Keratinocyte (primary cell): Measurements from ENCODE around the gene SPPL2B. TPM values are rescaled to one million over a fixed set of nuclear protein-coding genes. Genes with fewer than 3 reads are reported as not detected.

ENCODE experiments used
- DNase-seq: peaks from one replicate; pipeline ENCODE4 v3.0.0-alpha.2; 2011; ENCODE audit warnings: low read depth, missing footprints, low spot score
- FAIRE-seq: peaks from 2 replicates; lab custom pipeline; 2011; peaks lifted over from hg19 to GRCh38; lab: Jason Lieb, UNC
- H2AFZ ChIP-seq: 2 replicates; pipeline ENCODE4 v1.6.0; 2012; ENCODE audit warnings: low read length, control low read depth, inconsistent platforms; ENCODE audit not compliant: control insufficient read depth
- H3K27ac ChIP-seq: 2 replicates; pipeline ENCODE4 v1.5.1; 2011; ENCODE audit warnings: low read length; ENCODE audit not compliant: control insufficient read depth, insufficient read depth
- H3K27me3 ChIP-seq: 3 replicates; pipeline ENCODE4 v1.6.0; 2011; ENCODE audit warnings: low read length; ENCODE audit not compliant: control insufficient read depth, insufficient read depth; ENCODE audit errors: extremely low read depth
- H3K36me3 ChIP-seq, 2 experiments: 2 replicates in 1 of 2; 3 replicates in 1 of 2; pipeline ENCODE4 v1.5.1; 2011; ENCODE audit warnings: low read length in 2 of 2, mild to moderate bottlenecking in 1 of 2; ENCODE audit not compliant: control insufficient read depth in 2 of 2, insufficient read depth in 2 of 2; ENCODE audit errors: extremely low read depth in 1 of 2
- H3K4me1 ChIP-seq: 3 replicates; pipeline ENCODE4 v1.5.1; 2011; ENCODE audit warnings: low read length; ENCODE audit not compliant: control insufficient read depth, insufficient read depth; ENCODE audit errors: extremely low read depth
- H3K4me2 ChIP-seq: 3 replicates; pipeline ENCODE4 v1.6.0; 2011; ENCODE audit warnings: low read depth, low read length; ENCODE audit not compliant: control insufficient read depth, insufficient read depth; ENCODE audit errors: extremely low read depth
- H3K4me3 ChIP-seq, 3 experiments: fragments of 200-600 bp in 1 of 3; sonication (generic) in 1 of 3; 2 replicates in 2 of 3; 3 replicates in 1 of 3; pipeline ENCODE4 v1.5.1; 2011 to 2016; ENCODE audit warnings: low read length in 3 of 3, mild to moderate bottlenecking in 3 of 3, control low read depth in 2 of 3, inconsistent platforms in 1 of 3, low read depth in 1 of 3, mixed read lengths in 1 of 3, mixed run types in 1 of 3, moderate library complexity in 1 of 3; ENCODE audit not compliant: control insufficient read depth in 2 of 3, insufficient read depth in 2 of 3; ENCODE audit errors: extremely low read depth in 1 of 3
- H3K79me2 ChIP-seq: 2 replicates; pipeline ENCODE4 v1.6.0; 2012; ENCODE audit warnings: low read length; ENCODE audit not compliant: control insufficient read depth, insufficient read depth
- H3K9ac ChIP-seq: 3 replicates; pipeline ENCODE4 v1.6.0; 2011; ENCODE audit warnings: low read length; ENCODE audit not compliant: control insufficient read depth, insufficient read depth; ENCODE audit errors: extremely low read depth
- H3K9me1 ChIP-seq: 3 replicates; pipeline ENCODE4 v1.6.0; 2011; ENCODE audit warnings: low read length; ENCODE audit not compliant: control insufficient read depth, insufficient read depth; ENCODE audit errors: extremely low read depth
- H3K9me3 ChIP-seq: 2 replicates; pipeline ENCODE4 v1.5.1; 2012; ENCODE audit warnings: low read depth, low read length; ENCODE audit not compliant: control insufficient read depth
- H4K20me1 ChIP-seq: 3 replicates; pipeline ENCODE4 v1.6.0; 2011; ENCODE audit warnings: low read length; ENCODE audit not compliant: control insufficient read depth, insufficient read depth; ENCODE audit errors: extremely low read depth
- CTCF ChIP-seq, 3 experiments: IDR thresholded peaks in 1 of 3; conservative IDR thresholded peaks in 1 of 3; optimal IDR thresholded peaks in 1 of 3; 2 replicates in 2 of 3; 3 replicates in 1 of 3; pipeline versions ENCODE3 to v1.5.1; 2011; ENCODE audit warnings: low read length in 3 of 3, mild to moderate bottlenecking in 3 of 3, moderate library complexity in 2 of 3, control low read depth in 1 of 3, inconsistent platforms in 1 of 3; ENCODE audit not compliant: insufficient read depth in 2 of 3; ENCODE audit errors: extremely low read depth in 1 of 3
- EZH2 ChIP-seq: IDR thresholded peaks from one replicate; pipeline ENCODE4 v1.6.1; 2012; ENCODE audit warnings: inconsistent platforms, mild to moderate bottlenecking, low read length, moderate library complexity
- dilution Hi-C: fragments of 300-500 bp; cut with MboI; formaldehyde crosslinking; loops from one replicate; pipeline ENCODE4 v1.7.0; 2020; ENCODE audit warnings: low sequenced_read_pairs; ENCODE audit not compliant: extremely low pct_ligation_motif_present
- polyA plus RNA-seq, 5 experiments: library from polyadenylated mRNA; depleted of rRNA in 3 of 5; stranded (reverse) in 3 of 5; stranded (forward) in 1 of 5; unstranded in 1 of 5; fragments of >200 nt; gene quantifications; 1 replicate in 1 of 5; 2 replicates in 3 of 5; 3 replicates in 1 of 5; pipeline versions ENCODE4 v1.2.1 to v1.2.3, GENCODE V29; 2011 to 2012; ENCODE audit warnings: missing spikeins in 2 of 5, low read depth in 1 of 5, low replicate concordance in 1 of 5

SPPL2B gene
- polyA plus RNA-seq, 1 donor (not counting 4 experiments of a cell fraction or from before 2014, with no cell fraction given), result 9.3 TPM

DNA sequence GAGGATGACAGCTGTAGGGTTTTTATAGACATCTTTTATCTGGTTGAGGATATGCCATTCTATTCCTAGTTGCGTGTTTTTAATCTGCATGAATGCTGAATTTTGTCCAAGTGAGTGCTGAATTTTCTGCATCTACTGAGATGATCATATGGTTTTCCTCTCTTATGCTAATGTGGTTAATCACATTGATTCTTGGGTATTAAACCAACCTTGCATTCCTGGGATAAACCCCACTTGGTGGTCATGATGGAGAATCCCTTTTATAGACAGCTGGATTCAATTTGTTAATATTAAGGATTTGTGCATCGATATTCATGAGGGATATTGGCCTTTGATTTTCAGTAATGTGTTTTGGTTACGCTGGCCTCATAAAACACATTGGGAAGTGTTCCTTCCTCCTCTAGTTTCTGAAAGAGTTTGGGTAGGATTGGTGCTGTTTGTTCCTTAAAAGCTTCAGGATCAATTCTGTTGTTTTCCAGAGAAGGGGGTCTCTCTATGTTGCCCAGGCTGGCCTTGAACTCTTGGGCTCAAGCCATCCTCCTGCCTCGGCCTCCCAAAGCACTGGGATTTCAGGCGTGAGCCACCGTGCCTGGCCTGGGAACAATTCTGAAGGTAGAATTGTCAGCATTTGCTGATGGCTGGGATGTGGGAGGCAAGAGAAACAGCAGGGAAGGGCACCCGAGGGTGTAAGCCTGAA, 13.2 kb upstream of the SPPL2B start:
- no peak for FAIRE-seq
- Histone ChIP-seq H3K27me3 (peaks cover 10% of the 10 kb centered on the region), H3K9me3 (no peaks in the 10 kb centered on the region), H2AFZ (no peak overlapping the region), H3K36me3 (no peaks in the 10 kb centered on the region), H3K4me1 (peaks cover 2% of the 10 kb centered on the region), H3K79me2 (no peaks in the 10 kb centered on the region), H3K9me1 (no peaks in the 10 kb centered on the region), H3K4me2 (no peak overlapping the region), H3K4me3 (no peak overlapping the region), H3K9ac (no peak overlapping the region), H4K20me1 (no peaks in the 10 kb centered on the region), H3K27ac (no peak overlapping the region)
- dilution Hi-C loops, result no loop called here
- TF ChIP-seq EZH2 (no peak), CTCF (optimal IDR thresholded peaks at IDR 0.05 in 1 of 3, IDR thresholded peaks at IDR 0.05 in 1 of 3, conservative IDR thresholded peaks at IDR 0.05 in 1 of 3; ENCODE audit: extremely low read depth in 1 of 3, insufficient read depth in 2 of 3, low read length in 3 of 3) (no peak)
- no peak for DNase-seq

GRCh38 chr19:2315818-2316353, 12.6 kb upstream of the SPPL2B start:
- TF ChIP-seq CTCF (optimal IDR thresholded peaks at IDR 0.05 in 1 of 3, IDR thresholded peaks at IDR 0.05 in 1 of 3, conservative IDR thresholded peaks at IDR 0.05 in 1 of 3; ENCODE audit: extremely low read depth in 1 of 3, insufficient read depth in 2 of 3, low read length in 3 of 3), result peak in 1 of 3 experiments; percentile 47
- no peak for TF ChIP-seq EZH2
- H3K79me2 ChIP-seq, result no peaks in the 10 kb centered on the region

More at GRCh38 chr19:2315818-2316353, 12.6 kb upstream of the SPPL2B start:
- no peak overlapping the region for H3K9ac ChIP-seq
- dilution Hi-C loops, result no loop called here
- no peak overlapping the region for H3K4me3 ChIP-seq
- H4K20me1 ChIP-seq, result no peaks in the 10 kb centered on the region
- H3K9me1 ChIP-seq, result no peaks in the 10 kb centered on the region
- H3K9me3 ChIP-seq, result no peaks in the 10 kb centered on the region
- FAIRE-seq, result no peak
- no peaks in the 10 kb centered on the region for H3K36me3 ChIP-seq
- no peak overlapping the region for H2AFZ ChIP-seq
- DNase-seq, result no peak
- H3K27me3 ChIP-seq, result peaks cover 8% of the 10 kb centered on the region
- H3K4me1 ChIP-seq, result peaks cover 2% of the 10 kb centered on the region
- no peak overlapping the region for H3K27ac ChIP-seq
- no peak overlapping the region for H3K4me2 ChIP-seq
